Dedifferentiated amniotic fluid mesenchymal stem cell (primary cell): Measurements from ENCODE around the gene DNASE2.
A peak's percentile ranks its signal among the peaks of the same experiment; 100 is the strongest.
"Not testable (repeated sequence)": the region's sequence is repeated elsewhere in the genome, so short reads cannot be mapped to it uniquely, and the experiment has no call there.

ENCODE experiments used
- DNase-seq: peaks from one replicate; pipeline ENCODE4 v3.0.0-alpha.2; 2016; ENCODE audit errors: extremely low spot score

DNASE2 gene

GRCh38 chr19:12881172-12881808 lies at the start of gene DNASE2:
TSS of gene DNASE2 (minus strand) at chr19:12881449. CDS start at chr19:12881375, 74 bp downstream.
- DNase-seq, result peak; percentile 92

- no peak for DNase-seq
Observed at GRCh38 chr19:12930002-12930645, 48.9 kb upstream of the DNASE2 start.

GRCh38 chr19:12924621-12925310 lies 43.5 kb upstream of the DNASE2 start:
- no peak for DNase-seq

GRCh38 chr19:12922959-12923358 lies 41.7 kb upstream of the DNASE2 start:
- no peak for DNase-seq

- DNase-seq, result no peak
Observed at GRCh38 chr19:12921047-12921446, 39.8 kb upstream of the DNASE2 start.

GRCh38 chr19:12918253-12918652 lies 37.0 kb upstream of the DNASE2 start:
- no peak for DNase-seq

- not testable (repeated sequence) for DNase-seq
Observed at GRCh38 chr19:12915860-12916259, 34.6 kb upstream of the DNASE2 start.

GRCh38 chr19:12913851-12914690 lies 32.8 kb upstream of the DNASE2 start:
- DNase-seq, result no peak

GRCh38 chr19:12913011-12913561 lies 31.8 kb upstream of the DNASE2 start:
- DNase-seq, result peak; percentile 23

GRCh38 chr19:12912571-12912970 lies 31.3 kb upstream of the DNASE2 start:
- DNase-seq, result no peak

GRCh38 chr19:12907166-12907565 lies 25.9 kb upstream of the DNASE2 start:
- no peak for DNase-seq

GRCh38 chr19:12899891-12900518 lies 18.8 kb upstream of the DNASE2 start:
- no peak for DNase-seq

- DNase-seq, result no peak
Observed at GRCh38 chr19:12896460-12896859, 15.2 kb upstream of the DNASE2 start.

- no peak for DNase-seq
Observed at GRCh38 chr19:12893582-12893981, 12.3 kb upstream of the DNASE2 start.

GRCh38 chr19:12891553-12892021 lies 10.3 kb upstream of the DNASE2 start:
- no peak for DNase-seq

- peak; percentile 99 for DNase-seq
Observed at GRCh38 chr19:12890787-12891552, 9.7 kb upstream of the DNASE2 start, which contains the start of gene GCDH. TSS of gene GCDH (plus strand) at chr19:12891160. CDS start at chr19:12891305, 145 bp downstream.

- DNase-seq, result not testable (repeated sequence)
Observed at GRCh38 chr19:12890299-12890786, 9.1 kb upstream of the DNASE2 start.

- no peak for DNase-seq
Observed at GRCh38 chr19:12888006-12888603, 6.9 kb upstream of the DNASE2 start.

GRCh38 chr19:12886969-12887747 lies 5.9 kb upstream of the DNASE2 start, which contains the start of gene KLF1:
TSS of gene KLF1 (minus strand) at chr19:12887201. CDS start at chr19:12887140, 61 bp downstream.
- DNase-seq, result no peak
